HL-60/S4 treated with phorbol 12-myristate 13-acetate at 8.2 ng/mL for 4 days and 3 days (cell line): ENCODE data around the gene IGSF10.

ENCODE experiments used
- in situ Hi-C: fragments of 300-500 bp; cut with MboI; formaldehyde crosslinking; loops from 2 replicates; pipeline ENCODE4 v1.15.0; 2022; ENCODE audit warnings: low sequenced_read_pairs

The IGSF10 gene

GRCh38 chr3:151462278-151462780, 1.5 kb upstream of the IGSF10 start:
- in situ Hi-C loops = no loop called here

DNA sequence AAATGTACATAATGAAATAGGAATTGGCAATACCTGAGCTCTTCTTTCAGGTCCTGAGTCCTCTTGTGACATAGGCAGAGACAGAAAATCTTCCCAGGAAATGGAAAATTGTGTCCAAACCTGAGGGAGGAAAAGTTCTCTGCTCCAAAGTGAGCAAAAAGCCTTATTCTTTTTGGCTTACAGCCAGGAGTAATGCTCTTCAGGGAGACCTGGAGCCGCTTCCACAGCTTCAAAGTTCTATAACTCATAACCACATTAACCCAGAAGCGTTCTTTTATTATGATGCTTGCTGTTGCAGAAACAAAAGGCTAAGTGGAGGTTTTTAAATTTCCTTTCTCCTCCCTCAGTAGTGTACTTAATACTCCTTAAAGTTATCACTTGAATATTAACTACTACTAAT, 633 bp downstream of the IGSF10 start:
- in situ Hi-C loops = no loop called here

GRCh38 chr3:151459358-151459757, 1.5 kb downstream of the IGSF10 start:
- in situ Hi-C loops = no loop called here

DNA sequence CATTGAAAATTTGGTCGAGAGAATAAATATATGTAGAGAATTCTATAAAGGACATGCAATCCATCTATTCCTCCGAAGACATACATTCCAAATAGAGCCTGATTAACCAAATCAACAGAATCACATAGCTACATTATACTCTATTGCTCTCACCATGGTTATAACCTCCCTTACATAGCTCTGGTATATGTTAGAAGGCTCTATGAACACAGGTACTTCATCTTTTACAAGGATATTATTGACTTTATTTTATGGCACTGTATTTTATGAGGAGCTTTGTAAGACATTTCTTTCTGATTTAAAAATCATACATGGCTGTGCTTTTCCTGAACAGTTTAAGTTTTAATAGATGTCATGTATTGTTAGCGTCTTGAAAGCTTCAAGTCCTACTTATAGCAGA, 4.8 kb downstream of the IGSF10 start:
- in situ Hi-C loops = no loop called here

DNA sequence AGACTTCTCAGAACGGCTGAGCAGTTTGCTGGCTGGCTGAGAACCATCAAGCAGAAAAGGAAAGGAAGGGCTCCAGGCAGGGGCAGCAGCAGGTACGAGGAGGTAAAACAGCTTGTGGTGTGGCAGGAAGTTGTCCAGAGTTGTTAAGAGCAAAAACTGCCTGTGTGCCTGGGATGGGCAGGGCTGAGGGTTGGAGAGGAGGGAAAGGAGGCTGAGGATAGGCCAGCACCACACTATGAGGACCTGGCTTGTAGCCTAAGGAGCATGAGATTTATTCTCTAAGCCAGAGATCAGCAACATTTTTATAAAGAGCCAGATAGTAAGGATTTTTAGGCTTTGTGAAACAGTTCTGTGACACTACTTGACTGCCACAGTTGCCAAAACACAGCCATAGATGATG, 8.0 kb downstream of the IGSF10 start:
- in situ Hi-C loops = no loop called here

DNA sequence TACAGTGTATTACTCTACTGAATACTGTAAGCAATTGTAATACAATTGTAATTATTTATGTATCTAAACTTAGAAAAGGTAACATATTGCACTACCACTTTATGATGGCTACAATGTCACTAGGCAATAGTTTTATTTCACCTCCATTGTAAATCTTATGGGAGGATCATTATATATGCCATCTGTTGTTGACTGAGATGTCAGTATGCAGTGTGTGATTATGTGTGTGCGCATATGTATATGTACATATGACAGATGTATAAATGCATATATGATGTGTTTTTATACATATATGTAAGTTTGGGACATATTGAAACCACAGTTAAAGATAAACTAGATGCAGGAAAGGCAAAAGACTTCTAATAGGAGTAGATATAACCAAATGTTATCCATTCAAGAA, 8.5 kb downstream of the IGSF10 start:
- in situ Hi-C loops = no loop called here

- in situ Hi-C loops = loop anchor here (10.0 to 25.0 kb wide), 2 partner anchors 389 to 466 kb away; no protein-coding TSS in a partner anchor
Measured at GRCh38 chr3:151446002-151446340, 14.9 kb downstream of the IGSF10 start.

- in situ Hi-C loops = loop anchor here (10.0 to 25.0 kb wide), 2 partner anchors 389 to 467 kb away; no protein-coding TSS in a partner anchor
Measured at GRCh38 chr3:151445273-151446001, 15.4 kb downstream of the IGSF10 start.

DNA sequence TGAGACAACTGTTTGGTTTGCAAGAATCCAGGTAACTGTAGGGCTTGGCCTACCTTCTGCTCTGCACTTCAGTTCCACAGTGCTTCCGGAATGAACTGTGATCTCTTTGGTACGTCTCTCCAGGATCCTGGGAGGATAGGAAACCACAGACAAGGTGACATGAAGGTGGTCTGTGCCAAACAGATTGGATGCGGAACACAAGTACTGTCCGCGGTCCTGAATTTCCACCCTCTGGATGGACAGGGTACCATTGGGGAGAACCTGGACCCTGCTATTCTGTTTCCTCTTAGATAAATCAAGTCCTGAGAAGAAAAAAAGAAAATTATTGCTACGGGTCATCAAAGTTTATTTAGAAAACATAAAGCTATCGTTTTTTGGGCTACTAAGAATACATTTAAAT, 17.3 kb downstream of the IGSF10 start:
- in situ Hi-C loops = loop anchor here (10.0 to 25.0 kb wide), 2 partner anchors 391 to 469 kb away; no protein-coding TSS in a partner anchor

DNA sequence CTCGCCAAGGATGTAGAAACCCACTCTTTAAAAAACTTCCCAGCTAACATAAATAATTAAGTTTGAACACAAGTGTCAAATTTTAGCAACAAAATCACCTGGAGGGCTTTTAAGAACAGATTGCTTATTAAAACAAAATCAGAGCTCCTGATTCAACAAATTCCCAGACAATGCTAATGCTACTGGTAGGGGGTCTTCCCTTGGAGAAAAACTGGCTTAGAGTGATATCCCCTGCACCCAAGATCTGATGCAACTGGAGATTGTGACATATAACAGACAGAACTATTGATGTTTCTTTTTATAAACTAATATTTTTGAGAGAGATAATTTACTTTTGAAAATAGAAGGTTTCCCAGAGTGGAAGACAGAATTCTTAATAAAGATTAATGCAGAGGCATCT, 19.9 kb downstream of the IGSF10 start:
- in situ Hi-C loops = loop anchor here (10.0 to 25.0 kb wide), 2 partner anchors 394 to 471 kb away; no protein-coding TSS in a partner anchor

DNA sequence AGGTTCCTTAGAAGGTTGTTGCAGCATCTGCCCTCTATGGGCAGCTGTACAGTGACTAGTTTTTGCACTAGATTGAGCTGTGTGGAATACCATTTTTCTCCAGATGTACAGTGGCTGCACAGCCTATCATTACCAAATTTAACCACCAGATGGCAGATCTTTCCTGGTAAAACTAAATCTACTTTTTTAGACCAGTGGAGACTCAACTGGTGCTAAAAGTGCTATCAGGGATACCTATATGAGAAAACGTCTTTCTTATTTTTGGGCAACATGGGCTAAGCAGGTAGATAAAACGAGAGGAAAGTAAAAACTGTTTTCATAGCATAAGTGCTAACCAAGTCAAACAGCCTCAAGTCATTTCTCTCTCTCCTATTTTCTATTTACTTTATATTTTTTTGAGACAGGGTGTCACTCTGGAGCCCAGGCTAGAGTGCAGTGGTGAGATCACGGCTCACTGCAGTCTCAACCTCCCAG, 21.2 kb downstream of the IGSF10 start:
- in situ Hi-C loops = loop anchor here (10.0 to 25.0 kb wide), 2 partner anchors 395 to 473 kb away; no protein-coding TSS in a partner anchor

GRCh38 chr3:151437906-151438305, 23.0 kb downstream of the IGSF10 start:
- in situ Hi-C loops = loop anchor here (25.0 kb wide), 1 partner anchor 474 kb away; no protein-coding TSS in a partner anchor

GRCh38 chr3:151436675-151437446, 24.0 kb downstream of the IGSF10 start:
- in situ Hi-C loops = loop anchor here (25.0 kb wide), 1 partner anchor 475 kb away; no protein-coding TSS in a partner anchor

GRCh38 chr3:151434151-151434890, 26.5 kb downstream of the IGSF10 start:
- in situ Hi-C loops = loop anchor here (25.0 kb wide), 1 partner anchor 478 kb away; no protein-coding TSS in a partner anchor

DNA sequence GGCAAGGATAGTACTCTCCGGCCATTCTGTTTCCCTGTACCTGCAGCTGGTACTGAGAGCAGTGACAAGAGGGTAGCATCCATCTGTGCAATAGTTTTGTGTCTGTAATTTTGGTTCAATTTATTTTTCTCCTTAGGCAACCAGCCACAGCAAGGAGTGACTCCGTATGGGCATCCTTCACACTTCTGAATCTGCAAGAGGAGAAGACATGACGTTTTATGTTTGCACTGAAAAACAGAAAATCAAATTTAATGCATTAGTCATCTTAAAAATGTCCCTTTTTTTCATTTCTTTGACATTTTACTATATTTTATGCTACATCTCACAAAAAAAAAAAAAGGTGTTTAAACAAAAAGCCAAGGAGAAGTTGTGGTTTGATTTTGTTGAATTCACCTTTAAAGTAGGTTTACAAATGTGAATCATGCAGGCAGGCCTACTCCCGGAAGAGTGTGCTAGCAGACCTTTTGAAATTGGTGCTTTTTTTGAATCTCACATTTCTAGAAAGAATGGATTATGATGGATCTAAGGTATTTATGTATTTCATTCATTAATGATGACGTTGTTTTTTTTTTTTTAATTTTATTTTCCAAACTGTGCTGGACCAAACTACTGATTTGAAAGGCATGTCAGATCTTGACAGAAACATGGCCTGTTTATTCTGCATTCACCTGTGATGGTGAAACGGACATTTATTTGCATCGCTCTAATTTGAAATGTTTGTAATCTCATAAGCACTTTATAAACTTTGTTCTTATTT, 28.1 kb downstream of the IGSF10 start:
- in situ Hi-C loops = loop anchor here (25.0 kb wide), 1 partner anchor 480 kb away; no protein-coding TSS in a partner anchor

- in situ Hi-C loops = loop anchor here (25.0 kb wide), 1 partner anchor 480 kb away; no protein-coding TSS in a partner anchor
Measured at GRCh38 chr3:151431940-151432339, 28.9 kb downstream of the IGSF10 start.

DNA sequence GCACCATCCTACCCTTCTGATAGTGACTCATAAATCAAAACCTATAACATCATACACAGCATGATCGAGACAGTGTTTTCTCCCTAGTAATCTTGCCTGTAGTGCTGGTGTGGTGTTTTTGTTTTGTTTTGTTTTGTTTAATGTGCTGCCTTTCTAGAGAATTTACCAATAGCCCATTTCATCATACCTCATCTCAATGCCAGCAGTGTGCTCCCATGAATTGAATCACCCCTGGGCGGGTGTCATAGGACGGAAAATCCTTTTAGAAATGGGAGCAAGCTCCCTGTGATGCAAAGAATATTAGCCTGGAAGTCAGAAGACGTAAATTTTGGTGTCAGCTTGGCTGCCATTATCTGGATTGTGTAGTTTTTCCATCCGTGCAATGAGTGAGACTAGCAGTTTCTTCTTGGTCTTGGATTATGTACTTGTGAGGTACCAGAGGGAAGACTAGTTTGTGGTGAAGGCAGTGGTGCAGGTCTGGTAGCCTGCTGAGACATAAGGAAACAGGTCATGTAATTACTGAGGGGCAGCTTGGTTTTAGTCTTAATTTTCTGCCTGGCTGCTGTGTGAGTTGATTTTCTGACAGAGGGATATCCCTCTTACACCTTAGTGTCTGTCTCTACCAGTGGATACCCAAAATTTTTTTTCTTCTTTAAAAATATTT, 29.9 kb downstream of the IGSF10 start:
- in situ Hi-C loops = loop anchor here (25.0 kb wide), 1 partner anchor 481 kb away; no protein-coding TSS in a partner anchor

DNA sequence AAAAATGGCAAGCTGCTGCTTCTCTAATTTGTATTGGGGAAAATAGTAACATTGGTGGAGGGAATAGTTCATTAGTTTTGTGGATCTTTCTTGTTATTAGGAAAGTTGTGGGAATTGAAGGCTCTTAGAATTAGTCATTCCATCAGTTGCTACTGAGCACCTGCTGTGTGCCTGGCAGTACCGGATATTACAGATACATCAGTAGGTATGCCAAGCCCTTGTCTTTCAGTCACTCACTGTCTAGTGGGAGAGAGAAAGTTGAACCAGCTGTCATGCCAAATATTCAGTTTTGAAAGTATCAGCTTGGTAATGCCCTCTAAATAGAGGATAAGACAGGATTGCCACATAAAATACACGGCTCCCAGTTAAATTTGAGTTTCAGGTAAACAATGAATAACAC, 32.5 kb downstream of the IGSF10 start:
- in situ Hi-C loops = loop anchor here (25.0 kb wide), 1 partner anchor 484 kb away; no protein-coding TSS in a partner anchor

- in situ Hi-C loops = loop anchor here (25.0 kb wide), 1 partner anchor 486 kb away; no protein-coding TSS in a partner anchor
Measured at GRCh38 chr3:151426341-151426657, 34.6 kb downstream of the IGSF10 start.
